Measurements from ENCODE around the gene MYPN. TPM values are rescaled to one million over a fixed set of nuclear protein-coding genes. Genes with fewer than 3 reads are reported as not detected.

The MYPN gene, protein sequence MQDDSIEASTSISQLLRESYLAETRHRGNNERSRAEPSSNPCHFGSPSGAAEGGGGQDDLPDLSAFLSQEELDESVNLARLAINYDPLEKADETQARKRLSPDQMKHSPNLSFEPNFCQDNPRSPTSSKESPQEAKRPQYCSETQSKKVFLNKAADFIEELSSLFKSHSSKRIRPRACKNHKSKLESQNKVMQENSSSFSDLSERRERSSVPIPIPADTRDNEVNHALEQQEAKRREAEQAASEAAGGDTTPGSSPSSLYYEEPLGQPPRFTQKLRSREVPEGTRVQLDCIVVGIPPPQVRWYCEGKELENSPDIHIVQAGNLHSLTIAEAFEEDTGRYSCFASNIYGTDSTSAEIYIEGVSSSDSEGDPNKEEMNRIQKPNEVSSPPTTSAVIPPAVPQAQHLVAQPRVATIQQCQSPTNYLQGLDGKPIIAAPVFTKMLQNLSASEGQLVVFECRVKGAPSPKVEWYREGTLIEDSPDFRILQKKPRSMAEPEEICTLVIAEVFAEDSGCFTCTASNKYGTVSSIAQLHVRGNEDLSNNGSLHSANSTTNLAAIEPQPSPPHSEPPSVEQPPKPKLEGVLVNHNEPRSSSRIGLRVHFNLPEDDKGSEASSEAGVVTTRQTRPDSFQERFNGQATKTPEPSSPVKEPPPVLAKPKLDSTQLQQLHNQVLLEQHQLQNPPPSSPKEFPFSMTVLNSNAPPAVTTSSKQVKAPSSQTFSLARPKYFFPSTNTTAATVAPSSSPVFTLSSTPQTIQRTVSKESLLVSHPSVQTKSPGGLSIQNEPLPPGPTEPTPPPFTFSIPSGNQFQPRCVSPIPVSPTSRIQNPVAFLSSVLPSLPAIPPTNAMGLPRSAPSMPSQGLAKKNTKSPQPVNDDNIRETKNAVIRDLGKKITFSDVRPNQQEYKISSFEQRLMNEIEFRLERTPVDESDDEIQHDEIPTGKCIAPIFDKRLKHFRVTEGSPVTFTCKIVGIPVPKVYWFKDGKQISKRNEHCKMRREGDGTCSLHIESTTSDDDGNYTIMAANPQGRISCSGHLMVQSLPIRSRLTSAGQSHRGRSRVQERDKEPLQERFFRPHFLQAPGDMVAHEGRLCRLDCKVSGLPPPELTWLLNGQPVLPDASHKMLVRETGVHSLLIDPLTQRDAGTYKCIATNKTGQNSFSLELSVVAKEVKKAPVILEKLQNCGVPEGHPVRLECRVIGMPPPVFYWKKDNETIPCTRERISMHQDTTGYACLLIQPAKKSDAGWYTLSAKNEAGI (N-terminal part only)
- total RNA-seq (100 to 1,000 TPM; 105 to 240 (median 159) TPM), polyA plus RNA-seq (100 to 1,000 TPM in 1 of 2 donors, 10 to 100 TPM in 1; 33.4 to 107 TPM)
- long read RNA-seq, donor 1, partial matches to known transcripts: 92 of 99 reads
- long read RNA-seq, donor 1, other reads (novel, unspliced or antisense): 7 of 99 reads
- long read RNA-seq, donor 2, full-length matches to known transcripts: 1 of 439 reads
- long read RNA-seq, donor 2, partial matches to known transcripts: 419 of 439 reads
- long read RNA-seq, donor 2, other reads (novel, unspliced or antisense): 19 of 439 reads
- long read RNA-seq, donor 3, partial matches to known transcripts: 118 of 128 reads
- long read RNA-seq, donor 3, other reads (novel, unspliced or antisense): 9 of 128 reads

DNA sequence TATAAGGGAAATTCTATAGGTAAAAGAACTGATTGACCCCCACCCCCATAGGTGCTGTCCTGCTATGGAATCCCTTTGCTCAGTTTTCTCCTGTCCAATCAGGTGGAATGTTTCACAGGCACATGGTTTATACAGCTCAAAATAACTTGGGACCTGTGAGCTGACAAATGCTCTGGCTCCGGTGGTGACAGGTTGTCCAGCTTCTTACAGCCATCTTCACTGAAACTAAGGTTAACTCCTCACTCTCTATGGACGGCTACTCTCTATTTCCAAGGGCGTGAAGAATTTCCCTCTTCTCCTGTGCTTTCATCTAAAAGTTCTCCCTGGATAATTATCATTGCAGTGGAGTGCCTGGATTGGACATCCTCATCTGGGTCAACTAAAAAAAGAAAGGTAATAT lies at the start of gene MYPN:
Gene MYPN, plus strand, starts transcription at position 158 of the 400 bp plus-strand sequence. CDS start 11,951 bp downstream, outside the sequence.
- Histone ChIP-seq H3K9me3 (no peaks in the 10 kb centered on the region), H3K36me3 (no peaks in the 10 kb centered on the region), H3K27me3 (no peaks in the 10 kb centered on the region), H3K27ac (peak within 1 kb of the TSS; percentile 36 to 87 (median 71)), H3K4me3 (peak within 1 kb of the TSS; percentile 1 to 58 (median 46)), H3K4me1 (peaks cover 0 to 13% (median 0%) of the 10 kb centered on the region in 12 donors)
- 30 to 48% (median 39%) methylated on average over 3 of the region's 3 CpGs for WGBS, 4 donors
- intact Hi-C loops (cut with DNase I): no loop called here
- peak; percentile 86 to 93 (median 90) for ATAC-seq
- TF ChIP-seq, protein P1, sequence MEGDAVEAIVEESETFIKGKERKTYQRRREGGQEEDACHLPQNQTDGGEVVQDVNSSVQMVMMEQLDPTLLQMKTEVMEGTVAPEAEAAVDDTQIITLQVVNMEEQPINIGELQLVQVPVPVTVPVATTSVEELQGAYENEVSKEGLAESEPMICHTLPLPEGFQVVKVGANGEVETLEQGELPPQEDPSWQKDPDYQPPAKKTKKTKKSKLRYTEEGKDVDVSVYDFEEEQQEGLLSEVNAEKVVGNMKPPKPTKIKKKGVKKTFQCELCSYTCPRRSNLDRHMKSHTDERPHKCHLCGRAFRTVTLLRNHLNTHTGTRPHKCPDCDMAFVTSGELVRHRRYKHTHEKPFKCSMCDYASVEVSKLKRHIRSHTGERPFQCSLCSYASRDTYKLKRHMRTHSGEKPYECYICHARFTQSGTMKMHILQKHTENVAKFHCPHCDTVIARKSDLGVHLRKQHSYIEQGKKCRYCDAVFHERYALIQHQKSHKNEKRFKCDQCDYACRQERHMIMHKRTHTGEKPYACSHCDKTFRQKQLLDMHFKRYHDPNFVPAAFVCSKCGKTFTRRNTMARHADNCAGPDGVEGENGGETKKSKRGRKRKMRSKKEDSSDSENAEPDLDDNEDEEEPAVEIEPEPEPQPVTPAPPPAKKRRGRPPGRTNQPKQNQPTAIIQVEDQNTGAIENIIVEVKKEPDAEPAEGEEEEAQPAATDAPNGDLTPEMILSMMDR (IDR thresholded peaks at IDR 0.05): no peak
- TF ChIP-seq POLR2A (IDR thresholded peaks at IDR 0.05): peak in 1 of 2 donors; percentile 70
- DNase-seq: peak in 4 of 5 donors; percentile 58 to 68 (median 60)

DNA sequence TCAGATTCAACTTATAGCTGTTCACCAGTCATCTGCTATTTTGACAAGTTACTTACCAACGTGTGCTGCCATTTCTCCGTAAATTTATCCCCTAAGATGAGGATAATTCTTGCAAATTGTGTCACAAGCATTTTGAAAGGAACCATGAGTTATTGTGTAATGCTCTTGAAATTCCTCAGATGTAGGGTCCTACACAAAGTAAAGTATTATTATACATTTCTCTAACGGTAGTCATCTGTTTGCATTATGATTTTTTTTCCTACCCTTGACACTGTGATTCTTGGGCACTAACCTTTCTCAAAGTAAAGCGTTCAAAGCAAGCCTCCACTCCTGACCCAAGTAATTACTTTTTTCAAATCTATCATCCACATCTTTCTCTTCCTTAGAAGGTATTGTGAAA lies 42.3 kb upstream of the MYPN start:
- Histone ChIP-seq H3K9me3 (no peaks in the 10 kb centered on the region), H3K36me3 (peaks cover 0 to 39% (median 26%) of the 10 kb centered on the region in 9 donors), H3K4me1 (peaks cover 0 to 22% (median 11%) of the 10 kb centered on the region in 12 donors), H3K4me3 (no peak overlapping the region), H3K27ac (no peak overlapping the region), H3K27me3 (no peaks in the 10 kb centered on the region)
- TF ChIP-seq, protein P1 (IDR thresholded peaks at IDR 0.05): no peak
- no peak for TF ChIP-seq POLR2A (IDR thresholded peaks at IDR 0.05)
- WGBS, 4 donors: 65 to 84% (median 74%) methylated on average over 4 of the region's 4 CpGs
- DNase-seq (no peak), ATAC-seq (no peak)
- intact Hi-C loops (cut with DNase I): no loop called here

DNA sequence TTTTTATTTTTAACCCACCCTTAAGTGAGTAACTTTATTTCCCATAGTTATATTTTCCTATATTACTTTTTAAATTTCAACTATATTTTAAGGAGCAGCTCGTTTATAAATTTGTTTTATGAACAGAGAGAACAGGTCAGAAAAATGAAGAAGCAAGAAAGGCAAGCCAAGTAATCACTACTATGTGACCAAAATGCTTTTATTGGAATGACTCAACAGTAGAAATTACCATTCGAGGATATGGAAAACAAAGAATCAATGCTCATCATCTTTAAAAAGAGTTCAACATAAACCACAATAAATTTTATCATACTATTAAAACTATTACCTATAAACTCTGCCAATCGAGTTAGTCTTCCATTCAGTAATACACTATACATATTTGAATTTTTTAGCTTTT lies 41.8 kb upstream of the MYPN start:
- Histone ChIP-seq H3K4me3 (no peak overlapping the region), H3K27ac (no peak overlapping the region), H3K9me3 (no peaks in the 10 kb centered on the region), H3K36me3 (peaks cover 0 to 39% (median 26%) of the 10 kb centered on the region in 9 donors), H3K27me3 (no peaks in the 10 kb centered on the region), H3K4me1 (peaks cover 0 to 27% (median 15%) of the 10 kb centered on the region in 12 donors)
- DNase-seq (no peak), ATAC-seq (no peak)
- intact Hi-C loops (cut with DNase I): no loop called here
- TF ChIP-seq, protein P1 (IDR thresholded peaks at IDR 0.05): no peak
- TF ChIP-seq POLR2A (IDR thresholded peaks at IDR 0.05): no peak
- WGBS, 4 donors: 80 to 87% (median 83%) methylated on average over 3 of the region's 3 CpGs
